Prostate gland (tissue), 2 donors: ENCODE measurements around the gene FAM114A1. TPM values are rescaled to one million over a fixed set of nuclear protein-coding genes. Genes with fewer than 3 reads are reported as not detected.
"Not testable (repeated sequence)": the region's sequence is repeated elsewhere in the genome, so short reads cannot be mapped to it uniquely, and the experiment has no call there.

ENCODE experiments used
- DNase-seq: peaks from one replicate; pipeline ENCODE4 v3.0.0-alpha.2; 2019; ENCODE audit warnings: low spot score
- H3K27ac ChIP-seq, 2 donors: fragments of 200-600 bp; sonication (generic); 2 replicates each; pipeline ENCODE4 v1.5.1; 2017 to 2019
- H3K27me3 ChIP-seq: fragments of 200-600 bp; sonication (generic); replicated peaks from 2 replicates; pipeline ENCODE4 v1.5.1; 2019; ENCODE audit not compliant: insufficient read depth
- H3K36me3 ChIP-seq, 2 donors: fragments of 200-600 bp; sonication (generic); 1 replicate in 1 of 2; 2 replicates in 1 of 2; pipeline versions ENCODE4 v1.5.1 to v1.8.1; 2017 to 2019
- H3K4me1 ChIP-seq: fragments of 200-600 bp; sonication (generic); replicated peaks from 2 replicates; pipeline ENCODE4 v1.5.1; 2019
- H3K4me3 ChIP-seq, 2 donors: fragments of 200-600 bp; sonication (generic); 2 replicates each; pipeline ENCODE4 v1.5.1; 2017 to 2019
- H3K9me3 ChIP-seq: fragments of 200-600 bp; sonication (generic); 2 replicates; pipeline ENCODE4 v1.5.1; 2017
- CTCF ChIP-seq, 4 experiments: fragments of 200-600 bp in 2 of 4; fragments of 450-650 bp in 2 of 4; sonication (generic) in 2 of 4; IDR thresholded peaks; 1 replicate in 3 of 4; 2 replicates in 1 of 4; pipeline ENCODE4 v1.5.1; 2016 to 2019; ENCODE audit warnings: antibody characterized with exemption in 4 of 4, mild to moderate bottlenecking in 2 of 4, moderate library complexity in 2 of 4
- POLR2A ChIP-seq: fragments of 450-650 bp; IDR thresholded peaks from one replicate; pipeline ENCODE4 v1.6.1; 2016; ENCODE audit warnings: antibody characterized with exemption, mild to moderate bottlenecking
- POLR2AphosphoS5 ChIP-seq: sonication (generic); formaldehyde crosslinking; IDR thresholded peaks from one replicate; pipeline ENCODE4 v1.6.1; 2017; ENCODE audit warnings: antibody characterized with exemption
- WGBS: methylation state at CpG from one replicate; pipeline ENCODE4 v1.1.5; 2018; 5-methylcytosine and 5-hydroxymethylcytosine counted together
- intact Hi-C: fragments of 100-400 bp; cut with DNase I; formaldehyde crosslinking; loops from one replicate; pipeline ENCODE4 v1.14.2; 2022
- total RNA-seq, 2 donors: library from RNA; depleted of rRNA; stranded (reverse); fragments of >200 nt; gene quantifications; one replicate each; pipeline ENCODE4 v1.1.0, GENCODE V29; 2016

FAM114A1 gene
- total RNA-seq, 2 donors from 2014 or later = 117 to 118 TPM

- no peak overlapping the region for H3K27ac ChIP-seq
- DNase-seq = no peak
- H3K4me1 ChIP-seq = no peaks in the 10 kb centered on the region
- intact Hi-C loops = no loop called here
- no peaks in the 10 kb centered on the region for H3K9me3 ChIP-seq
- TF ChIP-seq POLR2AphosphoS5 (no peak), POLR2A (no peak), CTCF (IDR thresholded peaks at IDR 0.05) (no peak)
- H3K27me3 ChIP-seq = no peaks in the 10 kb centered on the region
- peaks cover 8 to 24% of the 10 kb centered on the region in 2 donors for H3K36me3 ChIP-seq
- H3K4me3 ChIP-seq = no peak overlapping the region
- WGBS = 75% methylated on average over 5 of the region's 5 CpGs
Measured at GRCh38 chr4:38931125-38931524, 63.5 kb downstream of the FAM114A1 start.

- Histone ChIP-seq H3K27me3 (no peaks in the 10 kb centered on the region), H3K4me3 (no peak overlapping the region), H3K9me3 (no peaks in the 10 kb centered on the region), H3K27ac (no peak overlapping the region), H3K4me1 (no peaks in the 10 kb centered on the region), H3K36me3 (peaks cover 8 to 25% of the 10 kb centered on the region in 2 donors)
- WGBS = 72% methylated on average over 5 of the region's 5 CpGs
- DNase-seq = no peak
- intact Hi-C loops = no loop called here
- TF ChIP-seq POLR2AphosphoS5 (no peak), CTCF (IDR thresholded peaks at IDR 0.05) (no peak), POLR2A (no peak)
Measured at GRCh38 chr4:38935391-38936073, 67.9 kb downstream of the FAM114A1 start.

GRCh38 chr4:38939165-38939564, 71.6 kb downstream of the FAM114A1 start:
- Histone ChIP-seq H3K27me3 (no peaks in the 10 kb centered on the region), H3K4me1 (no peaks in the 10 kb centered on the region), H3K36me3 (peaks cover 0 to 7% of the 10 kb centered on the region in 2 donors), H3K4me3 (no peak overlapping the region), H3K27ac (no peak overlapping the region), H3K9me3 (no peaks in the 10 kb centered on the region)
- no peak for DNase-seq
- intact Hi-C loops = no loop called here
- WGBS = 100% methylated on average over 1 of the region's 1 CpG
- no peak for TF ChIP-seq CTCF (IDR thresholded peaks at IDR 0.05)
- TF ChIP-seq POLR2AphosphoS5 = no peak
- no peak for TF ChIP-seq POLR2A

GRCh38 chr4:38940476-38940875, 72.9 kb downstream of the FAM114A1 start:
- no peak overlapping the region for H3K4me3 ChIP-seq
- H3K4me1 ChIP-seq = no peaks in the 10 kb centered on the region
- DNase-seq = no peak
- 96% methylated on average over 3 of the region's 3 CpGs for WGBS
- no peaks in the 10 kb centered on the region for H3K9me3 ChIP-seq
- H3K27me3 ChIP-seq = no peaks in the 10 kb centered on the region
- H3K27ac ChIP-seq = no peak overlapping the region
- peaks cover 0 to 11% of the 10 kb centered on the region in 2 donors for H3K36me3 ChIP-seq
- no peak for TF ChIP-seq POLR2A
- no peak for TF ChIP-seq POLR2AphosphoS5
- no peak for TF ChIP-seq CTCF (IDR thresholded peaks at IDR 0.05)
- intact Hi-C loops = loop anchor here (5.0 kb wide), 1 partner anchor 102 kb away; no protein-coding TSS in a partner anchor

GRCh38 chr4:38941906-38942305, 74.3 kb downstream of the FAM114A1 start:
- 64% methylated on average over 3 of the region's 3 CpGs for WGBS
- DNase-seq, H3K4me3 ChIP-seq, H3K27ac ChIP-seq, H3K27me3 ChIP-seq, H3K9me3 ChIP-seq, H3K4me1 ChIP-seq: not testable (repeated sequence)
- peaks cover 0 to 11% of the 10 kb centered on the region in 2 donors for H3K36me3 ChIP-seq
- intact Hi-C loops = loop anchor here (5.0 kb wide), 1 partner anchor 100 kb away; no protein-coding TSS in a partner anchor
